Peyer's patch (tissue), 4 donors: Measurements from ENCODE around the gene KIT. TPM values are rescaled to one million over a fixed set of nuclear protein-coding genes. Genes with fewer than 3 reads are reported as not detected.
"Not testable (repeated sequence)": the region's sequence is repeated elsewhere in the genome, so short reads cannot be mapped to it uniquely, and the experiment has no call there.

Source experiments
- DNase-seq, 3 donors: peaks; one replicate each; pipeline ENCODE4 v3.0.0-alpha.2; 2017 to 2019
- H3K27ac ChIP-seq, 4 donors: fragments of 200-600 bp; sonication (generic); one replicate each; pipeline ENCODE4 v1.5.1; 2016 to 2019
- H3K27me3 ChIP-seq, 2 donors: fragments of 200-600 bp; sonication (generic); one replicate each; pipeline ENCODE4 v1.5.1; 2019
- H3K36me3 ChIP-seq, 3 donors: fragments of 200-600 bp; sonication (generic); one replicate each; pipeline ENCODE4 v1.5.1; 2016 to 2019
- H3K4me1 ChIP-seq, 4 donors: fragments of 200-600 bp; sonication (generic); one replicate each; pipeline ENCODE4 v1.5.1; 2016 to 2019
- H3K4me3 ChIP-seq, 4 donors: fragments of 200-600 bp; sonication (generic); 1 replicate in 3 of 4; 2 replicates in 1 of 4; pipeline ENCODE4 v1.5.1; 2016 to 2019; ENCODE audit warnings: mild to moderate bottlenecking in 1 of 4
- H3K9me3 ChIP-seq, 4 donors: fragments of 200-600 bp; sonication (generic); one replicate each; pipeline ENCODE4 v1.5.1; 2016 to 2019; ENCODE audit warnings: mild to moderate bottlenecking in 1 of 4
- POLR2A ChIP-seq, 2 donors: fragments of 450-650 bp; IDR thresholded peaks; one replicate each; pipeline ENCODE4 v1.5.1; 2017; ENCODE audit warnings: antibody characterized with exemption in 2 of 2, mild to moderate bottlenecking in 2 of 2, moderate library complexity in 2 of 2
- total RNA-seq, 4 donors: library from RNA; depleted of rRNA; stranded (reverse); fragments of >200 nt; gene quantifications; one replicate each; pipeline ENCODE4 v1.1.0, GENCODE V29; 2016
- TF ChIP-seq, protein P1 (sequence below), 6 experiments: fragments of 450-650 bp in 4 of 6; fragments of 200-600 bp in 2 of 6; sonication (generic) in 1 of 6; IDR thresholded peaks; one replicate each; pipeline ENCODE4 v1.5.1; 2017 to 2019; ENCODE audit warnings: antibody characterized with exemption in 6 of 6, mild to moderate bottlenecking in 3 of 6, moderate library complexity in 1 of 6

KIT gene
- total RNA-seq, 4 donors from 2014 or later: 4.4 to 21.5 (median 9.5) TPM

DNA sequence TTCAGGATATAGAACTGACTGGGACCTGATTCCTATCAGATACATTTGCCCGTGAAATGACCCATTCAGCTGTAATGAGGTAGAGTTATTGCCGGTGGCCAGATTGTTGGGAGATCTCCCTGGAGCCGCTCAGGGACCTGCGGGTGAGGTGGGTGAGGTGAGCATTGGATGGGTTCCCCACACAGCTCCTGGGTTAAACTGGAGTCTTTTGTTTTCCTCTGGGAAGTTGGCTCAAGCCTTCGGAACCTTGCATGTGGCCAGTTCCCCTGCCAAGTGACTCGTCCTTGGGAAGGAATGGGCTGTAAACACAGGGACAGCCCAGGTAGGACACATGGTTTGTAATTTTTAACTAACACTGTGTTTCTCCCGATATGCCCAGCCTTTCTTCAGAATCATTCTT is 31.6 kb upstream of the KIT start:
- Histone ChIP-seq H3K27ac (no peak overlapping the region), H3K4me1 (no peaks in the 10 kb centered on the region), H3K4me3 (no peak overlapping the region), H3K9me3 (no peaks in the 10 kb centered on the region), H3K27me3 (no peaks in the 10 kb centered on the region), H3K36me3 (no peaks in the 10 kb centered on the region)
- TF ChIP-seq POLR2A (IDR thresholded peaks at IDR 0.05): no peak
- TF ChIP-seq, protein P1, sequence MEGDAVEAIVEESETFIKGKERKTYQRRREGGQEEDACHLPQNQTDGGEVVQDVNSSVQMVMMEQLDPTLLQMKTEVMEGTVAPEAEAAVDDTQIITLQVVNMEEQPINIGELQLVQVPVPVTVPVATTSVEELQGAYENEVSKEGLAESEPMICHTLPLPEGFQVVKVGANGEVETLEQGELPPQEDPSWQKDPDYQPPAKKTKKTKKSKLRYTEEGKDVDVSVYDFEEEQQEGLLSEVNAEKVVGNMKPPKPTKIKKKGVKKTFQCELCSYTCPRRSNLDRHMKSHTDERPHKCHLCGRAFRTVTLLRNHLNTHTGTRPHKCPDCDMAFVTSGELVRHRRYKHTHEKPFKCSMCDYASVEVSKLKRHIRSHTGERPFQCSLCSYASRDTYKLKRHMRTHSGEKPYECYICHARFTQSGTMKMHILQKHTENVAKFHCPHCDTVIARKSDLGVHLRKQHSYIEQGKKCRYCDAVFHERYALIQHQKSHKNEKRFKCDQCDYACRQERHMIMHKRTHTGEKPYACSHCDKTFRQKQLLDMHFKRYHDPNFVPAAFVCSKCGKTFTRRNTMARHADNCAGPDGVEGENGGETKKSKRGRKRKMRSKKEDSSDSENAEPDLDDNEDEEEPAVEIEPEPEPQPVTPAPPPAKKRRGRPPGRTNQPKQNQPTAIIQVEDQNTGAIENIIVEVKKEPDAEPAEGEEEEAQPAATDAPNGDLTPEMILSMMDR (IDR thresholded peaks at IDR 0.05): no peak
- no peak for DNase-seq

DNA sequence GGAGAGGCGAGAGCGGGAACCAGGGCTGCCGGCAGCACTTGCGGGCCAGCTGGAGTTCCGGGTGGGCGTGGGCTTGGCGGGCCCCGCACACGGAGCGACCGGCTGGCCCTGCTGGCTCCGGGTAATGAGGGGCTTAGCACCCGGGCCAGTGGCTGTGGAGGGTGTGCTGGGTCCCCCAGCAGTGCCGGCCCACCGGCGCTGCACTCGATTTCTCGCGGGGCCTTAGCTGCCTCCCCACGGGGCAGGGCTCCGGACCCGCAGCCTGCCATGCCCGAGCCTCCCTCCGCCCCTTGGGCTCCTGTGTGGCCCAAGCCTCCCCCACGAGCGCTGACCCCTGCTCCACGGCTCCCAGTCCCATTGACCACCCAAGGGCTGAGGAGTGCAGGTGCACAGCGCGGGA is 25.2 kb upstream of the KIT start:
- H3K27me3 ChIP-seq: no peaks in the 10 kb centered on the region
- no peaks in the 10 kb centered on the region for H3K9me3 ChIP-seq
- no peak overlapping the region for H3K4me3 ChIP-seq
- no peaks in the 10 kb centered on the region for H3K36me3 ChIP-seq
- H3K4me1 ChIP-seq: no peaks in the 10 kb centered on the region
- DNase-seq: no peak
- H3K27ac ChIP-seq: no peak overlapping the region
- TF ChIP-seq POLR2A (IDR thresholded peaks at IDR 0.05): no peak
- TF ChIP-seq, protein P1 (IDR thresholded peaks at IDR 0.05): no peak

DNA sequence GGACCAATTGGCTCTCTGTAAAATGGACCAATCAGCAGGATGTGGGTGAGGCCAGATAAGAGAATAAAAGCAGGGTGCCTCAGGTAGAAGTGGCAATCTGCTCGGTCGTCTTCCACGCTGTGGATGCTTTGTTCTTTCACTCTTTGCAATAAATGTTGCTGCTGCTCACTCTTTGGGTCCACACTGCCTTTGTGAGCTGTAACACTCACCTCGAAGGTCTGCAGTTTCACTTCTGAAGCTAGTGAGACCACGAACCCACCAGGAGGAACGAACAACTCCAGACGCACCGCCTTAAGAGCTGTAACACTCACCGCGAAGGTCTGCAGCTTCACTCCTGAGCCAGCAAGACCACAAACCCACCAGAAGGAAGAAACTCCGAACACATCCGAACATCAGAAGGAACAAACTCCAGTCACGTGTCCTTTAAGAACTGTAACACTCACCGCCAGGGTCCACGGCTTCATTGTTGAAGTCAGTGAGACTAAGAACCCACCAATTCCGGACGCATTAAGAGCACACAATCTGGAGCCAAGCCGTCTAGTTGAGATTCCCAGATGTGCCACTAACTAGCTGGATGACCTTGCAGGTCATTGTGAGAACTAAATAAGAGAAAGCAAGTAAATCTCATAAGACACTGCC is 24.5 kb upstream of the KIT start:
- H3K27me3 ChIP-seq, H3K9me3 ChIP-seq, H3K4me1 ChIP-seq, H3K27ac ChIP-seq, H3K4me3 ChIP-seq, DNase-seq, H3K36me3 ChIP-seq: not testable (repeated sequence)

DNA sequence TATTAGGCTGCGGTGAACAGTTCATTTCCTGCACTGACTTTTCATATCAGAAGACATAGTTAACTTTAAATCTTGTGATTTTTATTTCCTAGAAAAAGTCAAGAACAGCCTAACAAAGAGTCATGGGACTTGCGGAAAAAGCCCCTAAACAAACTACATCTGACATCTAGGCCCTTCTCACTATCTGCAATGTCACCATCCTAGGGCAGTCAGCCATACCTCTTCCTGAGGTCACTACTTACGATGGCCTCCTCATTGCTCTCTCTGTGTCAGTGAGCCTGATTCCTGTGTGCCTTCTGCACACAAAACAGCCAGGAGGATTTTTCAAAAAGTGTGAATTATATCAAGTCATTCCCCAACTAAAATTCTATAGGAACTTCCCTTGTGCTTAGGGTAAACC is 22.4 kb upstream of the KIT start:
- Histone ChIP-seq H3K27ac (no peak overlapping the region), H3K4me3 (no peak overlapping the region), H3K4me1 (no peaks in the 10 kb centered on the region), H3K27me3 (no peaks in the 10 kb centered on the region), H3K9me3 (no peaks in the 10 kb centered on the region), H3K36me3 (no peaks in the 10 kb centered on the region)
- no peak for DNase-seq
- TF ChIP-seq, protein P1 (IDR thresholded peaks at IDR 0.05): no peak
- TF ChIP-seq POLR2A (IDR thresholded peaks at IDR 0.05): no peak

DNA sequence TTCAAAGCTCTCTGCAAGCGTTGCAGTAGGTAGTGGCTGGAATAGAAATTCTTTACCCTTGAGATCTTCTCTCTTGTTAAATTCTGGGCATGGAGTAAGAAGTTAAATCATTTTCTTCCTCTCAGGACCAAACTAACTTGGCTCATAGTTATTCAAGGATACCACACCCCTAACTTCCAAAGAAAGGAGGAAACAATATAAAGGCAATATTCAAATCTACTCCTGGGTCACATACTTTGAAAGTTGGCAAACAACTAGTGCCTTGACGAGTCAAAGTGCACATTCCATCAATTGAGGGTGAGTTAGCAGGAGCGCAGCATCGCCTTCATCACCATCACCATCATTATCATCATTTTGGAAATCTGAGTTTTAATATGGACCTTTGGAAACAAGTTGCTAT is 20.4 kb upstream of the KIT start:
- Histone ChIP-seq H3K4me3 (no peak overlapping the region), H3K4me1 (no peaks in the 10 kb centered on the region), H3K27ac (no peak overlapping the region), H3K36me3 (no peaks in the 10 kb centered on the region), H3K9me3 (no peaks in the 10 kb centered on the region), H3K27me3 (no peaks in the 10 kb centered on the region)
- TF ChIP-seq, protein P1 (IDR thresholded peaks at IDR 0.05): no peak
- TF ChIP-seq POLR2A (IDR thresholded peaks at IDR 0.05): no peak
- no peak for DNase-seq

DNA sequence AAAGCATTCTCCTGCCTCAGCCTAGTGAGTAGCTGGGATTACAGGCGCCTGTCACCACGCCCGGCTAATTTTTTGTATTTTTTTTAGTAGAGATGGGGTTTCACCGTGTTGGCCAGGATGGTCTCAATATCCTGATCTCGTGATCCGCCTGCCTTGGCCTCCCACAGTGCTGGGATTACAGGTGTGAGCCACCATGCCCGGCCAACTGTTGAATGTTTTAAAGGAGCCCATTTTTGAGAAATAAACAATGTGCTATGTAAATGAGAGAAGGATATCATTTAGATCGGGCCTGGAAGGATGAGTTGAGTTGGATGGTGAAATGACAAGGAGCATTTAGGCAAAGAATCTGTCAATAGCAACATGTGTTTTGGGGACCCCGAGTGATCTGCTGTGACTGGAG is 16.7 kb upstream of the KIT start:
- DNase-seq, H3K9me3 ChIP-seq, H3K27ac ChIP-seq, H3K4me3 ChIP-seq, H3K36me3 ChIP-seq, H3K27me3 ChIP-seq, H3K4me1 ChIP-seq: not testable (repeated sequence)

DNA sequence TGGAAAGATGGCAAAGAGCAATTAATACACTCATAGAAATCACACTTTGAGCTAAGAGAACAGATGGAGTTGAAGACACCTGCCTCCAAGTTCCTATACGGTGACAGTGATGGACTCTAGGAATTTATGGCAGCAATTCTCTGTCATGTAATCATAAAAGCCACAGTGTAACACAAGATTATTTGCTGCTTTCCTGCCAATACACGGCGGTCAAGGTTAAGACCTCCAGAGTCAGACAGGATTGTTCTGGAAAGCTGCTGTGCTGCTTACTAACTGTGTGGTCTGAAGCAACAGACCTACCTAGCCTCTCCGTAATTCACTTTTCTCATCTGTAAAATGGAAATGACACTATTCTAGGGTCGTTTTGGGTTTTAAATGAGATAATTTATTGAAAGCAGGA is 14.6 kb upstream of the KIT start:
- H3K9me3 ChIP-seq: no peaks in the 10 kb centered on the region
- DNase-seq: no peak
- no peaks in the 10 kb centered on the region for H3K36me3 ChIP-seq
- no peak overlapping the region for H3K4me3 ChIP-seq
- H3K27me3 ChIP-seq: no peaks in the 10 kb centered on the region
- no peak overlapping the region for H3K27ac ChIP-seq
- no peaks in the 10 kb centered on the region for H3K4me1 ChIP-seq
- TF ChIP-seq, protein P1 (IDR thresholded peaks at IDR 0.05): no peak
- TF ChIP-seq POLR2A (IDR thresholded peaks at IDR 0.05): no peak
